Measurements from ENCODE around the gene CDK5RAP1.

The CDK5RAP1 gene

DNA sequence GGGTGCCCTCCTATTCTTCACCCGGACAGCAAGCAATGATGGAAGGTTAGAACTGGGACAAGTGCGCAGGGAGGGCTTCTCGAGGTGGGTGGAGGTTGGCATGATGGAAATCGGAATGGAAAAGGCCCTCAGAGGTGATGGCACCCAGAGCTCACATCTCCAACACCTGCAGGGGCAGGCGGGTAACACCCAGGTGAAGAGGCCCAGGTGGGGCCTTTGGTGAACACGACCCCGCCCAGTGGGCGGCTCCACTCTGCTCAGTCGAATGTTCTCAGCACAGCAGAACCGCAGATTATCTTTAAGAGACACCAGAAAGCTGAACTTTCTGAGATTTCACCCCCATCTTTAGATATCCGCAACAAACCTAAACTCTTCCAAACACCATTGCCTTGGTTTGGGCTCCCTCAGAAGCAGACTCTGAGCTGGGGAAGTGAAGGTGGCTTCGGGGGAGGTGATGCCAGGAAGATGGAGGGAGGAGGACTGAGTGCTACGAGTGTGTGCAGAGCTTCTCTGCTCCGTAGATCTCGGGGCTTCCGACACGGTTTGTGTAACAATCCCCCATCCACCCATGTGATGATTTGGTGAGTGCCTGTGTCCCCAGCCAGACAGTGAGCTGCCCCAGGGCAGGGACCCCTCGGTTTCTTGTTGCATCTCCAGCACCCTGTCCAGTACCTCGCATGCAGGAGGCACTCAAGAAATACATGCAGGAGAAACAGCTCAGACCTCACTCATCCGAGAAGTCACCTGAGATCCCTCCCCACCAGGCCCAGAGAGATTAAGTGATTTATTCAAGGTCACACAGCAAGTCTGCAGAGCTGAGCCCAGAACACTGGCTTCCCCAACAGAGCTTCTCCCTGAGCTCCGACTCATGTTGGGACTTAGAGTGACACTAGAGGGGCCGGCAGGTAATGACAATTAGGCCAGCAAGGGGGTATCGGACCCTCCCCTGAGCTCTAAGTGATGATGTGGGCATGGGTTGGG is 72.9 kb downstream of the CDK5RAP1 start:
- peak; percentile 49 for DNase-seq

GRCh38 chr20:33325350-33325749 is 76.0 kb downstream of the CDK5RAP1 start:
- DNase-seq: no peak

GRCh38 chr20:33323236-33323635 is 78.1 kb downstream of the CDK5RAP1 start:
- no peak for DNase-seq

GRCh38 chr20:33322456-33322855 is 78.9 kb downstream of the CDK5RAP1 start:
- no peak for DNase-seq

- DNase-seq: no peak
Measured at GRCh38 chr20:33320006-33320405, 81.3 kb downstream of the CDK5RAP1 start.

- no peak for DNase-seq
Measured at GRCh38 chr20:33318096-33318429, 83.3 kb downstream of the CDK5RAP1 start.

DNA sequence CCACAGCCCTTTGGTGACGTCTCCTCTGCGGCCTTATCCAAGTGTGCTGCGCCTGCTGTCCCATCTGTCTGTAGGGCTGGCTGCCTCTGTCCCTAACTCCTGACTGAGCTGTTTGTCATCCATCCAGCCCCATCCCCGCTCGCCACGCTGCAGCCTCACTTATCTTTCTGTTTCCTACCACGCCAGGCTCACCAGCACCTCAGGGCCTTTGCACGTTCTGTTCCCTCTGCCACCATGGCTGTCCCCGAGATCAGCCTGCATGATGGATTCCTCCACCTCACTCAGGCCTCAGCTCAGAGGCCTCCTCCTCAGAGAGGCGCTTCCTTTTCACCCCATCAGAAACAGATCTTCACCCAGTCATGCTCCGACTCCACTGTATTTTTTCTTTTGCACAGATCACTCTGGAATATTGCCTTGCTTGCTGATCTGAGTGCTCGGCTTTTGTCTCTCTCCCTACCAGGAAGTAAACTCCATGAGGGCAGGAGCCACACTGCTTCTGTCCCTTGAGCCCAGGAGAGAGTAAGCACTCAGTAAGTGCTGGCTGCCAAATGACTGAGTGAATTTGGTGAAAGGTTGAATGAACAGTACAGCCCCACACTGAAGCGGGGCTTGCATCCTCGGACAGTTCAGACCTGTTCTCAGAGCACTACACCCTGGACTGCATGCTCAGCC is 83.8 kb downstream of the CDK5RAP1 start:
- DNase-seq: no peak

- DNase-seq: no peak
Measured at GRCh38 chr20:33316958-33317357, 84.4 kb downstream of the CDK5RAP1 start.

GRCh38 chr20:33316343-33316742 is 85.0 kb downstream of the CDK5RAP1 start:
- DNase-seq: no peak

GRCh38 chr20:33313686-33314314 is 87.5 kb downstream of the CDK5RAP1 start:
- no peak for DNase-seq

DNA sequence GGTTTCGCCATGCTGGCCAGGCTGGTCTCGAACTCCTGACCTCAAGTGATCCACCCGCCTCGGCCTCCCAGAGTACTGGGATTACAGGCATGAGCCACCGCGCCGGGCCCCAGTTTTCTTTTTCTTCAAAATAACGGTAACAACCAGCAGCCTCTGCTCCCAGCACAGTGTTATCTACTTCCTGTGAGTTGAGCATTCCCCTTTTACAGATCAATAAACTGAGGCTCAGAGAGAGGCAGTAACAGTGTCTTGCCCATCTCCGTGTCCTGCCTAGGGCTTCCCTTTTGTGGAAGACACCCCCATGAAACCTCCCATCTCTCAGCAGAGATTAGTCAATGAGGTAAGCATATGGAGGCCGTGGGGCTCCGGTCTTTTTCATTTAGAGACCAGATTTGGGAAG is 88.7 kb downstream of the CDK5RAP1 start:
- DNase-seq: no peak

DNA sequence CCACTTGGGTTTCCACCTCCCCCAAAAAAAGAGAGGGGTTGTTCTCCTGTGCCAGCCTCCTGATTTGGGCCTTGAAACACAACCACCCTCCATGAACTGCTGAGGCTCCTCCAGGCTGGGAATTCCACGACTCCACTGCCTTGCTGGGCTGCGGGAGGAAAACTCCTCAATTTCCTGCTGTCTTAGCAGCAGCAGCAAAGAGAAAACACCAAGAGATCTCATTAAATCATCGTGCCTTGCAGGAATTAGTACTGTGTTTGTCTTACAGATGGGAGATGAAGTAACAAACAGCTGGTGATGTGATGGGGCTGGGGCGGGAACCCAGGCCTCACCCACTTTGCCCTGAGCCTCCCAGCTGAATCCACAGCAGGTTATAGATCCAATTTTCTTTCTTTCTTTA is 89.3 kb downstream of the CDK5RAP1 start:
- DNase-seq: no peak

GRCh38 chr20:33311011-33311410 is 90.3 kb downstream of the CDK5RAP1 start:
- DNase-seq: no peak

- DNase-seq: no peak
Measured at GRCh38 chr20:33310327-33310899, 90.9 kb downstream of the CDK5RAP1 start.

DNA sequence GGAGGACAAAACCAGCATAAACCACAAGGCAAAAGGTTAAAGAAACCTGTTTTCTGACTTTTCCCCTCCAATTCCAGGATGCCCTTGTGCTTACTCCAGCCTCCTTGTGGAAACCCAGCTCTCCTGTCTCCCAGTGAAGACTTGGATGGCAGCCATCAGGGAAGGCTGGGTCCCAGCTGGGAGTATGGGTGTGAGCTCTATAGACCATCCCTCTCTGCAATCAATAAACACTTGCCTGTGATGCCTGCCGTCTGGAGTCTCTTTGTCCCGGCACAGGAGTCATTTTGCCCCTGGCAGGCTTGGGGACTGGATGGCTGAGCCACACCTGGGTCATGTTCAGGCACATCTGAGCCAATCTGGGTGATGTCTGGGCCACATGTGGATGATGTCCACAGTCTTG is 91.7 kb downstream of the CDK5RAP1 start:
- DNase-seq: no peak

Measured in NCI-H510A treated with DMSO at 0.1 percent for 48 hours (cell line).